Loucy (cell line): ENCODE results near the gene PECR.

Experiments
- H2AFZ ChIP-seq: fragments of 200-600 bp; sonication (generic); 2 replicates; pipeline ENCODE4 v1.6.0; 2016; ENCODE audit warnings: antibody characterized with exemption, mild to moderate bottlenecking, low read length, moderate library complexity
- H3F3A ChIP-seq: fragments of 200-600 bp; 2 replicates; pipeline ENCODE4 v1.6.0; 2016; ENCODE audit warnings: antibody characterized with exemption, low read depth, mild to moderate bottlenecking
- H3K27me3 ChIP-seq: fragments of 200-600 bp; sonication (generic); 2 replicates; pipeline ENCODE4 v1.6.1; 2014; ENCODE audit warnings: low read length, mild to moderate bottlenecking; ENCODE audit not compliant: insufficient read depth, poor library complexity, severe bottlenecking
- H3K36me3 ChIP-seq: fragments of 200-600 bp; sonication (generic); 2 replicates; pipeline ENCODE4 v1.6.1; 2016; ENCODE audit warnings: low read length; ENCODE audit not compliant: insufficient read depth
- H3K4me1 ChIP-seq: fragments of 200-600 bp; sonication (generic); 2 replicates; pipeline ENCODE4 v1.5.1; 2014; ENCODE audit warnings: low read length, mild to moderate bottlenecking; ENCODE audit not compliant: insufficient read depth, poor library complexity, severe bottlenecking
- H3K4me2 ChIP-seq: fragments of 200-600 bp; sonication (generic); 2 replicates; pipeline ENCODE4 v1.6.0; 2014; ENCODE audit warnings: antibody characterized with exemption, low read length, low read depth, mild to moderate bottlenecking; ENCODE audit not compliant: poor library complexity, severe bottlenecking
- H3K4me3 ChIP-seq: fragments of 200-600 bp; sonication (generic); 2 replicates; pipeline ENCODE4 v1.5.1; 2014; ENCODE audit warnings: low read length, mild to moderate bottlenecking, mixed read lengths; ENCODE audit not compliant: poor library complexity, severe bottlenecking
- H3K79me2 ChIP-seq: fragments of 200-600 bp; sonication (generic); 2 replicates; pipeline ENCODE4 v1.6.1; 2014; ENCODE audit warnings: low read length; ENCODE audit not compliant: insufficient read depth
- H3K9ac ChIP-seq: fragments of 200-600 bp; sonication (generic); 2 replicates; pipeline ENCODE4 v1.6.0; 2014; ENCODE audit warnings: mild to moderate bottlenecking, low read depth, low read length, moderate library complexity; ENCODE audit not compliant: poor library complexity, severe bottlenecking
- H3K9me2 ChIP-seq: fragments of 200-600 bp; sonication (generic); replicated peaks from 2 replicates; pipeline ENCODE4 v1.6.1; 2016; ENCODE audit warnings: low read depth, low read length, mixed read lengths
- H3K9me3 ChIP-seq: fragments of 200-600 bp; sonication (generic); 2 replicates; pipeline ENCODE4 v1.6.1; 2014; ENCODE audit warnings: mild to moderate bottlenecking, antibody characterized with exemption, low read length, low read depth; ENCODE audit not compliant: insufficient read depth
- H4K20me1 ChIP-seq: fragments of 200-600 bp; sonication (generic); 2 replicates; pipeline ENCODE4 v1.6.0; 2014; ENCODE audit warnings: antibody characterized with exemption, low read length, mild to moderate bottlenecking; ENCODE audit not compliant: insufficient read depth, poor library complexity, severe bottlenecking
- CTCF ChIP-seq: fragments of 200-600 bp; sonication (generic); conservative IDR thresholded peaks from 2 replicates; pipeline ENCODE4 v1.5.1; 2014; ENCODE audit warnings: mild to moderate bottlenecking, antibody characterized with exemption, low read length
- EZH2phosphoT487 ChIP-seq: fragments of 200-600 bp; IDR thresholded peaks from 2 replicates; pipeline ENCODE4 v1.6.1; 2018; ENCODE audit warnings: antibody characterized with exemption, mild to moderate bottlenecking, moderate library complexity, borderline replicate concordance

PECR gene

GRCh38 chr2:216112926-216113325 lies 31.3 kb upstream of the PECR start:
- peaks cover 25% of the 10 kb centered on the region for H3F3A ChIP-seq
- peak overlapping the region; percentile 94 for H3K4me2 ChIP-seq
- H2AFZ ChIP-seq = no peak overlapping the region
- H3K4me1 ChIP-seq = peaks cover 80% of the 10 kb centered on the region
- no peaks in the 10 kb centered on the region for H3K9me3 ChIP-seq
- no peaks in the 10 kb centered on the region for H3K9me2 ChIP-seq
- peak overlapping the region; percentile 99 for H3K9ac ChIP-seq
- peaks cover 8% of the 10 kb centered on the region for H3K27me3 ChIP-seq
- H3K36me3 ChIP-seq = peaks cover 60% of the 10 kb centered on the region
- peak overlapping the region; percentile 91 for H3K4me3 ChIP-seq
- H4K20me1 ChIP-seq = peaks cover 53% of the 10 kb centered on the region
- H3K79me2 ChIP-seq = peaks cover 89% of the 10 kb centered on the region
- no peak for TF ChIP-seq CTCF
- TF ChIP-seq EZH2phosphoT487 = no peak

DNA sequence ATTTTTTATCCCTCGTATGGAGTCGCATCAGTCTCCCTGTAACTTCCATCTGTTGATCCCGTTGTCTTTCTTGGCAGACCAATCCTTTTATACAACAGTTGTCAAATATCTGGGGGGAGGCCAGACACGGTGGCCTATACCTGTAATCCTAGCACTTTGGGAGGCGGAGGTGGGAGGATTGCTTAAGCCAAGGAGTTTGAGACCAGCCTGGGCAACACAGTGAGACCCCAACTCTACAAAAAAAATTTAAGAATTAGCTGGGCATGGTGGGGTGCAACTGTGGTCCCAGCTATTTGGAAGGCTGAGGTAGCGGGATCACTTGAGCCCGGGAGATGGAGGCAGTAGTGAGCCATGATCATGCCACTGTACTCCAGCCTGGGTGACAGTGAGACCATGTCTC lies 29.5 kb upstream of the PECR start:
- Histone ChIP-seq H3K9me2 (no peaks in the 10 kb centered on the region), H3F3A (peaks cover 26% of the 10 kb centered on the region), H3K36me3 (peaks cover 44% of the 10 kb centered on the region), H3K79me2 (peaks cover 71% of the 10 kb centered on the region), H3K4me1 (peaks cover 62% of the 10 kb centered on the region), H3K9me3 (no peaks in the 10 kb centered on the region), H3K9ac (peak overlapping the region; percentile 99), H2AFZ (no peak overlapping the region), H3K4me3 (peak overlapping the region; percentile 91), H4K20me1 (peaks cover 49% of the 10 kb centered on the region), H3K4me2 (peak overlapping the region; percentile 94), H3K27me3 (peaks cover 8% of the 10 kb centered on the region)
- TF ChIP-seq EZH2phosphoT487 (no peak), CTCF (no peak; the same call in 1 of the 2 replicates)

GRCh38 chr2:216110620-216111019 lies 29.0 kb upstream of the PECR start:
- peaks cover 66% of the 10 kb centered on the region for H3K79me2 ChIP-seq
- peak overlapping the region; percentile 91 for H3K4me3 ChIP-seq
- peaks cover 8% of the 10 kb centered on the region for H3K27me3 ChIP-seq
- H3K9ac ChIP-seq = peak overlapping the region; percentile 99
- no peaks in the 10 kb centered on the region for H3K9me2 ChIP-seq
- peaks cover 49% of the 10 kb centered on the region for H4K20me1 ChIP-seq
- H3K4me2 ChIP-seq = peak overlapping the region; percentile 94
- TF ChIP-seq EZH2phosphoT487 (no peak), CTCF (no peak)
- H3F3A ChIP-seq = peaks cover 26% of the 10 kb centered on the region
- no peaks in the 10 kb centered on the region for H3K9me3 ChIP-seq
- H3K4me1 ChIP-seq = peaks cover 57% of the 10 kb centered on the region
- no peak overlapping the region for H2AFZ ChIP-seq
- peaks cover 41% of the 10 kb centered on the region for H3K36me3 ChIP-seq
